ENCODE data around the gene IGF2R. TPM values are rescaled to one million over a fixed set of nuclear protein-coding genes. Genes with fewer than 3 reads are reported as not detected.
A peak's percentile ranks its signal among the peaks of the same experiment; 100 is the strongest.

IGF2R gene
- total and polyA plus RNA-seq, 2 of the 13 experiments (the other 11 are each of a cell fraction or from before 2014, with no cell fraction given), result 38.3 to 70.0 TPM

DNA sequence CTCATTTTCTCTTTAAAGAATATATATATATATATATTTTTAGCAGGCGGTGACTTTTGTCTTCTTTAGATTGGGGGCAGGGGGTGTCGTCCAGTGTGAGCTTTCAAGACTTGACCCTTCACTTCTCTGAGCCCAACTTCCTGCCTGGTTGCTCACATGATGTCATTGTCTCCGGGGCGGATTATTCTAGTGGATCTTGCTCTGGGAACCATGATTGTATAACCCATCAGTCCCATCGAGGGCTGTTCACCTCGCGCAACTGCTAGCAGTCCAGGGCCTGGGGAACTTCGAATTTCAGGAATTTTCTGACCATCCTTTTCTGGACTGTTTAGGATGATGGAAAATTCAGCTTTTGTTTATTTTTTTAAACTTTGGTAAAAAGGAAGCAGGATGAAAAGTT is 1.0 kb downstream of the IGF2R start (continued):
- TF ChIP-seq, protein P1, sequence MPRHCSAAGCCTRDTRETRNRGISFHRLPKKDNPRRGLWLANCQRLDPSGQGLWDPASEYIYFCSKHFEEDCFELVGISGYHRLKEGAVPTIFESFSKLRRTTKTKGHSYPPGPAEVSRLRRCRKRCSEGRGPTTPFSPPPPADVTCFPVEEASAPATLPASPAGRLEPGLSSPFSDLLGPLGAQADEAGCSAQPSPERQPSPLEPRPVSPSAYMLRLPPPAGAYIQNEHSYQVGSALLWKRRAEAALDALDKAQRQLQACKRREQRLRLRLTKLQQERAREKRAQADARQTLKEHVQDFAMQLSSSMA (CRISPR knock-in tag; IDR thresholded peaks at IDR 0.05), result no peak
- TF ChIP-seq, protein P2, sequence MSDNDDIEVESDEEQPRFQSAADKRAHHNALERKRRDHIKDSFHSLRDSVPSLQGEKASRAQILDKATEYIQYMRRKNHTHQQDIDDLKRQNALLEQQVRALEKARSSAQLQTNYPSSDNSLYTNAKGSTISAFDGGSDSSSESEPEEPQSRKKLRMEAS (IDR thresholded peaks at IDR 0.05), result peak; percentile 44
- TF ChIP-seq, protein P3, sequence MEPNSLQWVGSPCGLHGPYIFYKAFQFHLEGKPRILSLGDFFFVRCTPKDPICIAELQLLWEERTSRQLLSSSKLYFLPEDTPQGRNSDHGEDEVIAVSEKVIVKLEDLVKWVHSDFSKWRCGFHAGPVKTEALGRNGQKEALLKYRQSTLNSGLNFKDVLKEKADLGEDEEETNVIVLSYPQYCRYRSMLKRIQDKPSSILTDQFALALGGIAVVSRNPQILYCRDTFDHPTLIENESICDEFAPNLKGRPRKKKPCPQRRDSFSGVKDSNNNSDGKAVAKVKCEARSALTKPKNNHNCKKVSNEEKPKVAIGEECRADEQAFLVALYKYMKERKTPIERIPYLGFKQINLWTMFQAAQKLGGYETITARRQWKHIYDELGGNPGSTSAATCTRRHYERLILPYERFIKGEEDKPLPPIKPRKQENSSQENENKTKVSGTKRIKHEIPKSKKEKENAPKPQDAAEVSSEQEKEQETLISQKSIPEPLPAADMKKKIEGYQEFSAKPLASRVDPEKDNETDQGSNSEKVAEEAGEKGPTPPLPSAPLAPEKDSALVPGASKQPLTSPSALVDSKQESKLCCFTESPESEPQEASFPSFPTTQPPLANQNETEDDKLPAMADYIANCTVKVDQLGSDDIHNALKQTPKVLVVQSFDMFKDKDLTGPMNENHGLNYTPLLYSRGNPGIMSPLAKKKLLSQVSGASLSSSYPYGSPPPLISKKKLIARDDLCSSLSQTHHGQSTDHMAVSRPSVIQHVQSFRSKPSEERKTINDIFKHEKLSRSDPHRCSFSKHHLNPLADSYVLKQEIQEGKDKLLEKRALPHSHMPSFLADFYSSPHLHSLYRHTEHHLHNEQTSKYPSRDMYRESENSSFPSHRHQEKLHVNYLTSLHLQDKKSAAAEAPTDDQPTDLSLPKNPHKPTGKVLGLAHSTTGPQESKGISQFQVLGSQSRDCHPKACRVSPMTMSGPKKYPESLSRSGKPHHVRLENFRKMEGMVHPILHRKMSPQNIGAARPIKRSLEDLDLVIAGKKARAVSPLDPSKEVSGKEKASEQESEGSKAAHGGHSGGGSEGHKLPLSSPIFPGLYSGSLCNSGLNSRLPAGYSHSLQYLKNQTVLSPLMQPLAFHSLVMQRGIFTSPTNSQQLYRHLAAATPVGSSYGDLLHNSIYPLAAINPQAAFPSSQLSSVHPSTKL (CRISPR knock-in tag; IDR thresholded peaks at IDR 0.05), result peak; percentile 34
- TF ChIP-seq, protein P4, sequence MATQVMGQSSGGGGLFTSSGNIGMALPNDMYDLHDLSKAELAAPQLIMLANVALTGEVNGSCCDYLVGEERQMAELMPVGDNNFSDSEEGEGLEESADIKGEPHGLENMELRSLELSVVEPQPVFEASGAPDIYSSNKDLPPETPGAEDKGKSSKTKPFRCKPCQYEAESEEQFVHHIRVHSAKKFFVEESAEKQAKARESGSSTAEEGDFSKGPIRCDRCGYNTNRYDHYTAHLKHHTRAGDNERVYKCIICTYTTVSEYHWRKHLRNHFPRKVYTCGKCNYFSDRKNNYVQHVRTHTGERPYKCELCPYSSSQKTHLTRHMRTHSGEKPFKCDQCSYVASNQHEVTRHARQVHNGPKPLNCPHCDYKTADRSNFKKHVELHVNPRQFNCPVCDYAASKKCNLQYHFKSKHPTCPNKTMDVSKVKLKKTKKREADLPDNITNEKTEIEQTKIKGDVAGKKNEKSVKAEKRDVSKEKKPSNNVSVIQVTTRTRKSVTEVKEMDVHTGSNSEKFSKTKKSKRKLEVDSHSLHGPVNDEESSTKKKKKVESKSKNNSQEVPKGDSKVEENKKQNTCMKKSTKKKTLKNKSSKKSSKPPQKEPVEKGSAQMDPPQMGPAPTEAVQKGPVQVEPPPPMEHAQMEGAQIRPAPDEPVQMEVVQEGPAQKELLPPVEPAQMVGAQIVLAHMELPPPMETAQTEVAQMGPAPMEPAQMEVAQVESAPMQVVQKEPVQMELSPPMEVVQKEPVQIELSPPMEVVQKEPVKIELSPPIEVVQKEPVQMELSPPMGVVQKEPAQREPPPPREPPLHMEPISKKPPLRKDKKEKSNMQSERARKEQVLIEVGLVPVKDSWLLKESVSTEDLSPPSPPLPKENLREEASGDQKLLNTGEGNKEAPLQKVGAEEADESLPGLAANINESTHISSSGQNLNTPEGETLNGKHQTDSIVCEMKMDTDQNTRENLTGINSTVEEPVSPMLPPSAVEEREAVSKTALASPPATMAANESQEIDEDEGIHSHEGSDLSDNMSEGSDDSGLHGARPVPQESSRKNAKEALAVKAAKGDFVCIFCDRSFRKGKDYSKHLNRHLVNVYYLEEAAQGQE (IDR thresholded peaks at IDR 0.05; ENCODE audit: borderline replicate concordance in 1 of 2, low read depth in 1 of 2, low read length in 2 of 2), result peak in 1 of 2 experiments; percentile 12; a peak in 1 of 4 replicates
- TF ChIP-seq FLYWCH1 (CRISPR knock-in tag; IDR thresholded peaks at IDR 0.05) (no peak), PHF20 (CRISPR knock-in tag; IDR thresholded peaks at IDR 0.05) (no peak), GZF1 (CRISPR knock-in tag; IDR thresholded peaks at IDR 0.05) (peak; percentile 70; the same call in 1 of the 2 replicates), CHD4 (IDR thresholded peaks at IDR 0.05; ENCODE audit: borderline replicate concordance, low read length) (no peak), RFXAP (CRISPR knock-in tag; IDR thresholded peaks at IDR 0.05; ENCODE audit: borderline replicate concordance) (peak; percentile 83; the same call in 1 of the 2 replicates)
- TF ChIP-seq, protein P5, sequence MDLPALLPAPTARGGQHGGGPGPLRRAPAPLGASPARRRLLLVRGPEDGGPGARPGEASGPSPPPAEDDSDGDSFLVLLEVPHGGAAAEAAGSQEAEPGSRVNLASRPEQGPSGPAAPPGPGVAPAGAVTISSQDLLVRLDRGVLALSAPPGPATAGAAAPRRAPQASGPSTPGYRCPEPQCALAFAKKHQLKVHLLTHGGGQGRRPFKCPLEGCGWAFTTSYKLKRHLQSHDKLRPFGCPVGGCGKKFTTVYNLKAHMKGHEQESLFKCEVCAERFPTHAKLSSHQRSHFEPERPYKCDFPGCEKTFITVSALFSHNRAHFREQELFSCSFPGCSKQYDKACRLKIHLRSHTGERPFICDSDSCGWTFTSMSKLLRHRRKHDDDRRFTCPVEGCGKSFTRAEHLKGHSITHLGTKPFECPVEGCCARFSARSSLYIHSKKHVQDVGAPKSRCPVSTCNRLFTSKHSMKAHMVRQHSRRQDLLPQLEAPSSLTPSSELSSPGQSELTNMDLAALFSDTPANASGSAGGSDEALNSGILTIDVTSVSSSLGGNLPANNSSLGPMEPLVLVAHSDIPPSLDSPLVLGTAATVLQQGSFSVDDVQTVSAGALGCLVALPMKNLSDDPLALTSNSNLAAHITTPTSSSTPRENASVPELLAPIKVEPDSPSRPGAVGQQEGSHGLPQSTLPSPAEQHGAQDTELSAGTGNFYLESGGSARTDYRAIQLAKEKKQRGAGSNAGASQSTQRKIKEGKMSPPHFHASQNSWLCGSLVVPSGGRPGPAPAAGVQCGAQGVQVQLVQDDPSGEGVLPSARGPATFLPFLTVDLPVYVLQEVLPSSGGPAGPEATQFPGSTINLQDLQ (CRISPR knock-in tag; IDR thresholded peaks at IDR 0.05), result no peak
- TF ChIP-seq, protein P6, sequence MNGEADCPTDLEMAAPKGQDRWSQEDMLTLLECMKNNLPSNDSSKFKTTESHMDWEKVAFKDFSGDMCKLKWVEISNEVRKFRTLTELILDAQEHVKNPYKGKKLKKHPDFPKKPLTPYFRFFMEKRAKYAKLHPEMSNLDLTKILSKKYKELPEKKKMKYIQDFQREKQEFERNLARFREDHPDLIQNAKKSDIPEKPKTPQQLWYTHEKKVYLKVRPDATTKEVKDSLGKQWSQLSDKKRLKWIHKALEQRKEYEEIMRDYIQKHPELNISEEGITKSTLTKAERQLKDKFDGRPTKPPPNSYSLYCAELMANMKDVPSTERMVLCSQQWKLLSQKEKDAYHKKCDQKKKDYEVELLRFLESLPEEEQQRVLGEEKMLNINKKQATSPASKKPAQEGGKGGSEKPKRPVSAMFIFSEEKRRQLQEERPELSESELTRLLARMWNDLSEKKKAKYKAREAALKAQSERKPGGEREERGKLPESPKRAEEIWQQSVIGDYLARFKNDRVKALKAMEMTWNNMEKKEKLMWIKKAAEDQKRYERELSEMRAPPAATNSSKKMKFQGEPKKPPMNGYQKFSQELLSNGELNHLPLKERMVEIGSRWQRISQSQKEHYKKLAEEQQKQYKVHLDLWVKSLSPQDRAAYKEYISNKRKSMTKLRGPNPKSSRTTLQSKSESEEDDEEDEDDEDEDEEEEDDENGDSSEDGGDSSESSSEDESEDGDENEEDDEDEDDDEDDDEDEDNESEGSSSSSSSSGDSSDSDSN (CRISPR knock-in tag; IDR thresholded peaks at IDR 0.05), result no peak
- TF ChIP-seq, protein P7, sequence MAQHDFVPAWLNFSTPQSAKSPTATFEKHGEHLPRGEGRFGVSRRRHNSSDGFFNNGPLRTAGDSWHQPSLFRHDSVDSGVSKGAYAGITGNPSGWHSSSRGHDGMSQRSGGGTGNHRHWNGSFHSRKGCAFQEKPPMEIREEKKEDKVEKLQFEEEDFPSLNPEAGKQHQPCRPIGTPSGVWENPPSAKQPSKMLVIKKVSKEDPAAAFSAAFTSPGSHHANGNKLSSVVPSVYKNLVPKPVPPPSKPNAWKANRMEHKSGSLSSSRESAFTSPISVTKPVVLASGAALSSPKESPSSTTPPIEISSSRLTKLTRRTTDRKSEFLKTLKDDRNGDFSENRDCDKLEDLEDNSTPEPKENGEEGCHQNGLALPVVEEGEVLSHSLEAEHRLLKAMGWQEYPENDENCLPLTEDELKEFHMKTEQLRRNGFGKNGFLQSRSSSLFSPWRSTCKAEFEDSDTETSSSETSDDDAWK (CRISPR knock-in tag; IDR thresholded peaks at IDR 0.05), result no peak

All from HepG2 (cell line).